ENCODE results near the gene RAP2B.
"Not testable (repeated sequence)": the region's sequence is repeated elsewhere in the genome, so short reads cannot be mapped to it uniquely, and the experiment has no call there.

The RAP2B gene

GRCh38 chr3:153161714-153162512, at the start of gene RAP2B:
TSS of gene RAP2B (plus strand) at chr3:153162226. CDS start at chr3:153162694, 468 bp downstream.
- FAIRE-seq (peak; percentile 44), DNase-seq (ENCODE audit: insufficient read length, low spot score) (peak; percentile 74)

GRCh38 chr3:153113541-153113940, 48.5 kb upstream of the RAP2B start:
- no peak for DNase-seq (ENCODE audit: insufficient read length, low spot score)
- no peak for FAIRE-seq

- FAIRE-seq: not testable (repeated sequence)
Observed at GRCh38 chr3:153114270-153114669, 47.8 kb upstream of the RAP2B start.

GRCh38 chr3:153115326-153115725, 46.7 kb upstream of the RAP2B start:
- DNase-seq (ENCODE audit: insufficient read length, low spot score) (no peak), FAIRE-seq (no peak)

More at GRCh38 chr3:153114270-153114669, 47.8 kb upstream of the RAP2B start:
- DNase-seq (ENCODE audit: insufficient read length, low spot score): not testable (repeated sequence)

GRCh38 chr3:153127788-153128187, 34.2 kb upstream of the RAP2B start:
- no peak for FAIRE-seq

GRCh38 chr3:153129426-153129825, 32.6 kb upstream of the RAP2B start:
- DNase-seq (ENCODE audit: insufficient read length, low spot score) (no peak), FAIRE-seq (no peak)

More at GRCh38 chr3:153127788-153128187, 34.2 kb upstream of the RAP2B start:
- DNase-seq (ENCODE audit: insufficient read length, low spot score): no peak

GRCh38 chr3:153129866-153130265, 32.2 kb upstream of the RAP2B start:
- FAIRE-seq: no peak
- no peak for DNase-seq (ENCODE audit: insufficient read length, low spot score)

- DNase-seq (ENCODE audit: insufficient read length, low spot score) (no peak), FAIRE-seq (no peak)
Observed at GRCh38 chr3:153130312-153130977, 31.6 kb upstream of the RAP2B start.

- no peak for FAIRE-seq
Observed at GRCh38 chr3:153137626-153138025, 24.4 kb upstream of the RAP2B start.

GRCh38 chr3:153138276-153139210, 23.5 kb upstream of the RAP2B start:
- DNase-seq (ENCODE audit: insufficient read length, low spot score) (no peak), FAIRE-seq (no peak)

More at GRCh38 chr3:153137626-153138025, 24.4 kb upstream of the RAP2B start:
- DNase-seq (ENCODE audit: insufficient read length, low spot score): no peak

GRCh38 chr3:153142961-153143360, 19.1 kb upstream of the RAP2B start:
- no peak for FAIRE-seq
- DNase-seq (ENCODE audit: insufficient read length, low spot score): no peak

- FAIRE-seq: no peak
- no peak for DNase-seq (ENCODE audit: insufficient read length, low spot score)
Observed at GRCh38 chr3:153144071-153144470, 18.0 kb upstream of the RAP2B start.

GRCh38 chr3:153144779-153145178, 17.2 kb upstream of the RAP2B start:
- no peak for FAIRE-seq
- DNase-seq (ENCODE audit: insufficient read length, low spot score): no peak

GRCh38 chr3:153145454-153145853, 16.6 kb upstream of the RAP2B start:
- no peak for DNase-seq (ENCODE audit: insufficient read length, low spot score)
- FAIRE-seq: no peak

GRCh38 chr3:153146191-153147053, 15.6 kb upstream of the RAP2B start:
- no peak for FAIRE-seq
- no peak for DNase-seq (ENCODE audit: insufficient read length, low spot score)

GRCh38 chr3:153150991-153151390, 11.0 kb upstream of the RAP2B start:
- no peak for FAIRE-seq

GRCh38 chr3:153155786-153156185, 6.2 kb upstream of the RAP2B start:
- DNase-seq (ENCODE audit: insufficient read length, low spot score); FAIRE-seq: not testable (repeated sequence)

More at GRCh38 chr3:153150991-153151390, 11.0 kb upstream of the RAP2B start:
- DNase-seq (ENCODE audit: insufficient read length, low spot score): no peak

- FAIRE-seq (no peak), DNase-seq (ENCODE audit: insufficient read length, low spot score) (no peak)
Observed at GRCh38 chr3:153158189-153158588, 3.8 kb upstream of the RAP2B start.

- FAIRE-seq (no peak), DNase-seq (ENCODE audit: insufficient read length, low spot score) (no peak)
Observed at GRCh38 chr3:153158961-153159735, 2.9 kb upstream of the RAP2B start.

Data from GM19239 (cell line).